ENCODE results near the gene CFAP97. TPM values are rescaled to one million over a fixed set of nuclear protein-coding genes. Genes with fewer than 3 reads are reported as not detected.
"Not testable (repeated sequence)": the region's sequence is repeated elsewhere in the genome, so short reads cannot be mapped to it uniquely, and the experiment has no call there.

CFAP97 gene
- total and polyA plus RNA-seq, 2 donors (not counting 1 experiment from before 2014, with no cell fraction given), result 39.3 to 50.8 TPM

GRCh38 chr4:185211035-185211434, 7.2 kb upstream of the CFAP97 start:
- TF ChIP-seq EZH2 (IDR thresholded peaks at IDR 0.05; ENCODE audit: low read length, missing control alignments), result no peak
- no peak for TF ChIP-seq CTCF (conservative IDR thresholded peaks at IDR 0.05 in 1 of 2, IDR thresholded peaks at IDR 0.05 in 1 of 2; ENCODE audit: low read depth in 1 of 2, low read length in 2 of 2)
- H3K36me3 ChIP-seq (ENCODE audit: control insufficient read depth, insufficient read depth, low read length), result no peaks in the 10 kb centered on the region
- H3K27ac ChIP-seq (ENCODE audit: insufficient read depth, low read length), result peak overlapping the region; percentile 81

GRCh38 chr4:185210102-185210981, 6.5 kb upstream of the CFAP97 start:
- peak overlapping the region; percentile 79 for H3K4me2 ChIP-seq (ENCODE audit: extremely low read depth, insufficient read depth, low read length)
- H3K9ac ChIP-seq (ENCODE audit: insufficient read depth, low read length), result peak overlapping the region; percentile 63
- no peaks in the 10 kb centered on the region for H3K9me3 ChIP-seq (ENCODE audit: control insufficient read depth, insufficient read depth, low read depth, low read length)
- no peaks in the 10 kb centered on the region for H3K27me3 ChIP-seq (ENCODE audit: control insufficient read depth, insufficient read depth, low read length)
- no peak for TF ChIP-seq CTCF (conservative IDR thresholded peaks at IDR 0.05 in 1 of 2, IDR thresholded peaks at IDR 0.05 in 1 of 2; ENCODE audit: low read depth in 1 of 2, low read length in 2 of 2)
- no peak for TF ChIP-seq EZH2 (IDR thresholded peaks at IDR 0.05; ENCODE audit: low read length, missing control alignments)
- peak; percentile 60 to 63 for DNase-seq (ENCODE audit: low read depth in 2 of 2)
- no peaks in the 10 kb centered on the region for H4K20me1 ChIP-seq (ENCODE audit: control insufficient read depth, extremely low read depth, insufficient read depth, low read length)
- H3K36me3 ChIP-seq (ENCODE audit: control insufficient read depth, insufficient read depth, low read length), result no peaks in the 10 kb centered on the region
- H2AFZ ChIP-seq (ENCODE audit: low read length), result peak overlapping the region; percentile 90
- peak overlapping the region; percentile 81 for H3K27ac ChIP-seq (ENCODE audit: insufficient read depth, low read length)
- H3K79me2 ChIP-seq (ENCODE audit: control insufficient read depth, insufficient read depth, low read length), result peaks cover 36% of the 10 kb centered on the region
- peak overlapping the region; percentile 70 to 91 (median 86) for H3K4me3 ChIP-seq (replicated peaks in 1 of 4; ENCODE audit: control extremely low read depth in 1 of 4, insufficient read depth in 1 of 4, low read depth in 3 of 4, low read length in 4 of 4)
- no peaks in the 10 kb centered on the region for H3K4me1 ChIP-seq (ENCODE audit: control insufficient read depth, extremely low read depth, insufficient read depth, low read length)

More at GRCh38 chr4:185211035-185211434, 7.2 kb upstream of the CFAP97 start:
- Histone ChIP-seq H2AFZ (ENCODE audit: low read length) (peak overlapping the region; percentile 90), H4K20me1 (ENCODE audit: control insufficient read depth, extremely low read depth, insufficient read depth, low read length) (no peaks in the 10 kb centered on the region), H3K27me3 (ENCODE audit: control insufficient read depth, insufficient read depth, low read length) (no peaks in the 10 kb centered on the region), H3K4me2 (ENCODE audit: extremely low read depth, insufficient read depth, low read length) (peak overlapping the region; percentile 79), H3K79me2 (ENCODE audit: control insufficient read depth, insufficient read depth, low read length) (peaks cover 36% of the 10 kb centered on the region), H3K4me1 (ENCODE audit: control insufficient read depth, extremely low read depth, insufficient read depth, low read length) (no peaks in the 10 kb centered on the region), H3K9me3 (ENCODE audit: control insufficient read depth, insufficient read depth, low read depth, low read length) (no peaks in the 10 kb centered on the region), H3K4me3 (replicated peaks in 1 of 4; ENCODE audit: control extremely low read depth in 1 of 4, insufficient read depth in 1 of 4, low read depth in 3 of 4, low read length in 4 of 4) (peak overlapping the region; percentile 70 to 91 (median 86)), H3K9ac (ENCODE audit: insufficient read depth, low read length) (peak overlapping the region; percentile 63)
- peak in 1 of 2 donors; percentile 20 for DNase-seq (ENCODE audit: low read depth in 2 of 2)

- DNase-seq (ENCODE audit: low read depth in 2 of 2); H2AFZ ChIP-seq (ENCODE audit: low read length); H3K4me2 ChIP-seq (ENCODE audit: extremely low read depth, insufficient read depth, low read length); H3K9me3 ChIP-seq (ENCODE audit: control insufficient read depth, insufficient read depth, low read depth, low read length); H3K36me3 ChIP-seq (ENCODE audit: control insufficient read depth, insufficient read depth, low read length); H3K4me1 ChIP-seq (ENCODE audit: control insufficient read depth, extremely low read depth, insufficient read depth, low read length); H3K27me3 ChIP-seq (ENCODE audit: control insufficient read depth, insufficient read depth, low read length); H4K20me1 ChIP-seq (ENCODE audit: control insufficient read depth, extremely low read depth, insufficient read depth, low read length): not testable (repeated sequence)
- Histone ChIP-seq H3K9ac (ENCODE audit: insufficient read depth, low read length) (peak overlapping the region; percentile 63), H3K4me3 (replicated peaks in 1 of 4; ENCODE audit: control extremely low read depth in 1 of 4, insufficient read depth in 1 of 4, low read depth in 3 of 4, low read length in 4 of 4) (peak overlapping the region in 2 of 4 experiments; percentile 86 to 91), H3K79me2 (ENCODE audit: control insufficient read depth, insufficient read depth, low read length) (peaks cover 36% of the 10 kb centered on the region), H3K27ac (ENCODE audit: insufficient read depth, low read length) (peak overlapping the region; percentile 20)
These were observed 6.0 kb upstream of the CFAP97 start for GRCh38 chr4:185209852-185210101.

All from fibroblast of lung (primary cell).